DMS 273 treated with DMSO at 0.1 percent for 48 hours (cell line): ENCODE results near the gene BPIFB6.

Source experiments
- DNase-seq: peaks from one replicate; lab custom pipeline; 2025; lab: John Stamatoyannopoulos, UW

The BPIFB6 gene

GRCh38 chr20:33002087-33002808 is 29.2 kb upstream of the BPIFB6 start:
- no peak for DNase-seq

GRCh38 chr20:33004141-33004751 is 27.2 kb upstream of the BPIFB6 start, which contains the start of gene SUN5:
Gene SUN5 (minus strand): TSS chr20:33004433. CDS start chr20:33004340, 93 bp downstream.
- no peak for DNase-seq

GRCh38 chr20:33005132-33005566 is 26.3 kb upstream of the BPIFB6 start:
- no peak for DNase-seq

- no peak for DNase-seq
Measured at GRCh38 chr20:33005908-33006775, 25.3 kb upstream of the BPIFB6 start.

GRCh38 chr20:33006776-33007375 is 24.6 kb upstream of the BPIFB6 start:
- DNase-seq, result no peak

GRCh38 chr20:33007376-33008335 is 23.8 kb upstream of the BPIFB6 start, which contains the start of gene BPIFB2:
Gene BPIFB2 (plus strand): TSS chr20:33007704. CDS start chr20:33008575, 871 bp downstream.
- DNase-seq, result no peak

GRCh38 chr20:33008336-33009213 is 22.9 kb upstream of the BPIFB6 start:
- DNase-seq, result no peak

GRCh38 chr20:33009214-33010132 is 22.0 kb upstream of the BPIFB6 start:
- DNase-seq, result no peak

- no peak for DNase-seq
Measured at GRCh38 chr20:33010133-33010504, 21.3 kb upstream of the BPIFB6 start.

GRCh38 chr20:33010674-33011449 is 20.6 kb upstream of the BPIFB6 start:
- DNase-seq, result no peak

GRCh38 chr20:33012327-33013189 is 18.9 kb upstream of the BPIFB6 start:
- no peak for DNase-seq

GRCh38 chr20:33013701-33014326 is 17.6 kb upstream of the BPIFB6 start:
- DNase-seq, result no peak

GRCh38 chr20:33014336-33015113 is 16.9 kb upstream of the BPIFB6 start:
- DNase-seq, result no peak

GRCh38 chr20:33015114-33015484 is 16.3 kb upstream of the BPIFB6 start:
- DNase-seq, result no peak

GRCh38 chr20:33015700-33016580 is 15.5 kb upstream of the BPIFB6 start:
- DNase-seq, result no peak
